SIG-M5 treated with dmso at 0.1 percent for 504 hours (cell line): ENCODE results near the gene COL5A3.
"Not testable (repeated sequence)": the region's sequence is repeated elsewhere in the genome, so short reads cannot be mapped to it uniquely, and the experiment has no call there.

Experiments used
- DNase-seq: peaks from one replicate; lab custom pipeline; 2025; ENCODE audit not compliant: unreplicated experiment; lab: John Stamatoyannopoulos, UW

The COL5A3 gene

GRCh38 chr19:10010247-10010691 is at the start of gene COL5A3:
Gene COL5A3, minus strand, starts transcription at chr19:10010504. Its CDS starts 119 bp downstream, at chr19:10010385.
- DNase-seq = no peak

- DNase-seq = no peak
These were observed 42.5 kb upstream of the COL5A3 start for GRCh38 chr19:10052602-10053360.

- no peak for DNase-seq
These were observed 39.3 kb upstream of the COL5A3 start for GRCh38 chr19:10049626-10050025.

- no peak for DNase-seq
These were observed 35.1 kb upstream of the COL5A3 start for GRCh38 chr19:10045371-10045770.

- peak; percentile 3 for DNase-seq
These were observed 34.1 kb upstream of the COL5A3 start for GRCh38 chr19:10044390-10044789.

- DNase-seq = no peak
These were observed 33.1 kb upstream of the COL5A3 start for GRCh38 chr19:10043286-10043927.

- no peak for DNase-seq
These were observed 27.5 kb upstream of the COL5A3 start for GRCh38 chr19:10037809-10038208.

GRCh38 chr19:10037367-10037766 is 27.1 kb upstream of the COL5A3 start:
- DNase-seq = no peak

GRCh38 chr19:10036601-10037071 is 26.3 kb upstream of the COL5A3 start:
- no peak for DNase-seq

GRCh38 chr19:10033614-10034013 is 23.3 kb upstream of the COL5A3 start:
- no peak for DNase-seq

GRCh38 chr19:10027158-10027997 is 17.1 kb upstream of the COL5A3 start:
- peak; percentile 82 for DNase-seq

- no peak for DNase-seq
These were observed 16.4 kb upstream of the COL5A3 start for GRCh38 chr19:10026744-10027143.

- not testable (repeated sequence) for DNase-seq
These were observed 12.8 kb upstream of the COL5A3 start for GRCh38 chr19:10023096-10023495.

GRCh38 chr19:10021863-10022262 is 11.6 kb upstream of the COL5A3 start:
- DNase-seq = no peak

GRCh38 chr19:10021446-10021845 is 11.1 kb upstream of the COL5A3 start:
- DNase-seq = no peak

- DNase-seq = no peak
These were observed 10.5 kb upstream of the COL5A3 start for GRCh38 chr19:10020851-10021250.

- DNase-seq = no peak
These were observed 8.9 kb upstream of the COL5A3 start for GRCh38 chr19:10019246-10019645.

- no peak for DNase-seq
These were observed 8.5 kb upstream of the COL5A3 start for GRCh38 chr19:10018786-10019185.

- no peak for DNase-seq
These were observed 8.0 kb upstream of the COL5A3 start for GRCh38 chr19:10018263-10018662.

- DNase-seq = no peak
These were observed 3.7 kb upstream of the COL5A3 start for GRCh38 chr19:10013834-10014618.

- DNase-seq = no peak
These were observed 3.0 kb upstream of the COL5A3 start, which contains the start of gene RDH8 for GRCh38 chr19:10013316-10013715. Gene RDH8, plus strand, starts transcription at chr19:10013483. Its CDS starts 15 bp downstream, at chr19:10013498.
